Measurements from ENCODE around the gene STK32B.

Gene STK32B

DNA sequence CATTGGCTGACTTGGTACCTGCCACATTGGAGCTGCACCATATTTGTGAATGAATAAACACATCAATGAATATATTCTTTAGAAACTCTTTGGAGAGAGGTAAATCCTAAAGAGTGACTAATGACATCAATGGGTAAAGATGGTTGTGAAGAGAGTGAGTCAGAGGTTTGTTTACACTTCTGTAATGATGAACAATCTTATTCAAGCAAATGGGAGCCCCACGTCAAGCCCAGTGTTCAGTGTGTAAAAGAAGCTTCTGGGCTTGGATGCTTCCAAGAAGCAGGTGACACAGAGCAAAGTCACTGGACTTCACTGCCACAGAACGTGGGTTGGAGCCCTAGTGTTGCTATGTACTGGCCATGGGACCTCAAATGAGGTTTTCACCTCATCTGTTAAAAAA is 319.0 kb downstream of the STK32B start:
- no peak for DNase-seq

DNA sequence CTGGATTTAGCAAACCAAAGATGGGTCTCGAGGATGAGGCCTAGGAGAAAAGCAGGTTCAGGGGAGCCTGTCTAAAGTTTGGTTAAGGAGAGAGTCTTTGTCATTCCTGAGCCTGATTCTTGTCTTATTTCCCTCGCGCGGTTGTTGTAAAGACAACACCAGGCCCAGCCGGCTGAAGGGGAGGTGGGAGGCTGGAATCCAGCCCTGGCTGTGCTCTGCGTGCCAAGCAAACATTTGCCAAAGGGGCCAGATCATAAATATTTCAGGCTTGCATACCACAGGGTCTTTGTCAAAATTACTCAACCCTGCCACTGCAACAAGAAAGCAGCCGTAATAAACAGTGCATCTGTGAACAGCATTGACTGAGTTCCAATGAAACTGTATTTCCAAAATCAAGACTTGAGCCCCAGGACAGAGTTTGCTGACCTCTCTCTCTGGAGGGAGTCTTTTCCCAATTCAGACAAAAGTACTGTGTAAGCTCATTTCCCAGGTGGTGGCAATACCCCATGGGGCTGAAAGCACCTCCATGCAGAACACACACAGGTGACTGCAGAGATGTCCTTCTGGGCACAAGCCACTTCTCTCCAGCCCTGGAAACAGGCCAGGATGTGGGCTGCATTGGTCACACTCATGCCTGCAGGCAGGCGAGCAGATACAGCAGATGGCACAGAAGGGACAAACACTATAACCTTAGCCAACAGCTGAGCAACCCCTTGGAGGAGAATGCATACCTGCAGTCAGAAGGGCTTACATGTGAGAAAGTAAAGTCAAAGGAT is 320.3 kb downstream of the STK32B start:
- no peak for DNase-seq

DNA sequence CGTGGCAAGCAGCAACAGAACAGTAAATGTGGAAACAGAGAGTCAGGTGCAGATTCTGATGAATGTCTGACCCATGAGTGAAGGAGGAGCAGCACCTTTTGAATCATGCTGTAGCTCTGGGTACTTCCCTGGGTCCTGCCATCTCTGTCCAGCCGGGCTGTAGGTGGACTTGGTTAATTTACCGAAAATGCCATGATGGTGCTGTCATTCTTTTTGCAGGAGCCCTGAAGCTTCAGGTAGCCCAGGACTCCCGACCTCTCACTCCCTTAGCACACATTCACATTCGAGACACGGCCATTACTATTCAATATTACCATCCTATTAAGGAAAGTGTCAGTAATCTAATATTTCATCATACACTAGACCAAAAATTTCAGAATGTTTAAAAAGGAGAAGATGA is 320.9 kb downstream of the STK32B start:
- DNase-seq = no peak

DNA sequence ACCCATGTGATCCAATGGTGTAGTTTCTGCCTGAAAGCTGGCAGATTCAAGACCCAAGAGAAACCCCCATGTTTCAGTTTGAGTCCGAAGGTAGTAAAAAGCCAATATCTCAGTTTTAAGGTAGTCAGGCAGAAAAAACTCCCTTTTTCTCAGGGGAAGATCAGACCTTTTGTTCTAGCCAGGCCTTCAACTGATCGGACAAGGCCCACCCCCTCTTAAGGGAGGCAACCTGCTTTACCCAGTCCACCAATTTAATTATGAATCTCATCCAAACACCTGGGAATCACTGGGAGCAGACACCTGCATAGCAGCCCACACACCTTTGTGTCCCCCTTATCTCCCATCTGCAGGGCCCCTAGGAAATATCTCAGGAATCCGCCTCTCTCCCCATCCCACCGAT is 322.0 kb downstream of the STK32B start:
- DNase-seq = no peak

- DNase-seq = no peak
Measured at GRCh38 chr4:5374592-5374991, 323.3 kb downstream of the STK32B start.

- DNase-seq = no peak
Measured at GRCh38 chr4:5374994-5375393, 323.7 kb downstream of the STK32B start.

DNA sequence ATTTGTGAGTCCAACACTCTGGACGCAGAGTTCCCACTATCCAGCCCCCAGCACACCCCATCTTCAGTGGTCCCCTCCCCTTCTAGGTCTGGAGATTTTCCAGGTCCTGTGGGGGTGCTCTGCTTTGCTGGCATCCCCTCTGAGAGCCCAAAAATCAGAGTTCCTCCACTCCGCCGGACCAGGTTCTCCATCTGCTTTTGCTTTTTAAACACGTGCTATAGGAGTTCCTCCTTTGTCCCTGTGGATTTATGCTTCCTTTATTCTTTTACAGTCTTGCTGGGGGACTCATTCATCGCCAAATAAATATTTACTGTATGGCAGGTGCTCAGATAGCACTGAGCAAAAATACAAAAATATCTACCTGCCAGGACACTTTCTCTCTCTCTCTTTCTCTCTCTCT is 324.7 kb downstream of the STK32B start:
- DNase-seq = no peak

- peak; percentile 21 for DNase-seq
Measured at GRCh38 chr4:5378002-5378401, 326.7 kb downstream of the STK32B start.

DNA sequence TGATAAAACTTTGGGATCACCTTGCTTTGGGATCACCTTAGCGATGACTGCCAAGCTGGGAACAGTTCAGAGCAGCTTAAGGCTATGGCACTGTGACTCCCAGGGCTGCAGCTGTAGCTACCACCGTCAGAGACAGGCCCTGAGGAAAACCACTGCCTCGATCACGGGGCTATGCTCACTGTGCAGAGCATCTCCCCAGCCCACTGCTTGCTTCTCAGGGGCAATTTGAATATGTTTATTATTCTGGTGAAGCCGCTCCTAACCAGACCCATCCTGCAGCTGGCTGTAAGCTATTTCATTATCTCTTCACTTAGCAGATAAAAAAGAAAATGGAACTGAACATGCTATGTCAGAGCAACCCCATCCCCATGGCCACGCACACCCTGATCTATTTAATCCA is 328.6 kb downstream of the STK32B start:
- no peak for DNase-seq

DNA sequence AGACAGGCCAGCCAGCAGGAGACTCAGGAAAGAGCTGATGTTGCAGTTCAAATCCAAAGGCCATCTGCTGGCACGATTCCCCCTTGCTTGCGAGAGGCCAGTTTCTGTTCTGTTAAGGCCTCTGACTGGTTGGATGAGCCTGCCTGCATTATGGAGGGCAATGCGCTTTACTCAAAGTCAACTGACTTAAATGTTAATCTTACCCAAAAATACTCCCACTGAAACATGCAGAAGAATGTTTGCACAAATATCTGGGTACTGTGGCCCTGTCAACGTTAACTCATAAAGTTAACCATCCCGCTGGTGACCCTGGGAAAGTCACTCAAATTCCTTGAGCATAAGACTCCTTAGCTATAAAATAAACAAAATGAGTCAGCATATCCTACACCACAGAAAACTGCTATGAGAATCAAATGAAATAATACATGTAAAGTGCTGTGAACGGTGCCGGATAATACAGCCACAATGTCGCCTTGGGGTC is 330.7 kb downstream of the STK32B start:
- no peak for DNase-seq

GRCh38 chr4:5383191-5383980 is 332.1 kb downstream of the STK32B start:
- DNase-seq = no peak

- DNase-seq = no peak
Measured at GRCh38 chr4:5385741-5386311, 334.5 kb downstream of the STK32B start.

DNA sequence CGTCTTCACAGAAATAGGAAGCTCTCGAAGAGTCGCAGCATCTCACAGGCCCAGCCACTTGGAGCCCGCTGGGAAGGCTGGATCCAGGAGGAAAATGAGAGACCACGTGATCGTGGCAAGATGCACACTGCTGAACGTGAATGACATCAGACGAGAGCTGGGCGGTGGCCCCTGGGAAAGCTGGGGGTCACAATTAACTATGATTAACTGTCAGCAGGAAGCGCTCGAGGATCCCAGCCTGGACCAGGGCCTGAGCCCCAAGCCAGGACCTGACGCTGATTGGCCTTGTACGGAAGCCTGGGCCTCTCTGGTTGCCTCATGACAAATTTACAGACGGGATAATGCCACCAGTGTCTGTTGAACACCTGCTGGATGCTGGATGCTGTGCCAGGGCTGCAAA is 335.6 kb downstream of the STK32B start:
- DNase-seq = no peak

DNA sequence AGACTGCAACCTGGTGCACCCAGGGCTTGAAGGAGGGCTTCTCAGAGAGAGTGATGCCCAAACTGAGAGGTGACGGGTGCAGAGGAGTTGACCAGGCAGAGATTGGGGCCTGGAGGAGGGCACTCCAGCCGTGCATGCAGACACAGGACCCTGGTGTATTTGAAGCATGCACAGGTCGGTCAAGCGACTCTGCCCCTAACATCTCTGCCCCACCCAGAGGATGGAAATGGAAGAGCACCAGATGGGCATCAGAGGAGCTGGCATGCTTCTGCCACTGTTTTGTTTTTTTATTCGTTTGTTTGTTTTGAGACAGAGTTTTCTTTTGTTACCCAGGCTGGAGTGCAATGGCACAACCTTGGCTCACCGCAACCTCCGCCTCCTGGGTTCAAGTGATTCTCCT is 336.2 kb downstream of the STK32B start:
- DNase-seq = no peak

DNA sequence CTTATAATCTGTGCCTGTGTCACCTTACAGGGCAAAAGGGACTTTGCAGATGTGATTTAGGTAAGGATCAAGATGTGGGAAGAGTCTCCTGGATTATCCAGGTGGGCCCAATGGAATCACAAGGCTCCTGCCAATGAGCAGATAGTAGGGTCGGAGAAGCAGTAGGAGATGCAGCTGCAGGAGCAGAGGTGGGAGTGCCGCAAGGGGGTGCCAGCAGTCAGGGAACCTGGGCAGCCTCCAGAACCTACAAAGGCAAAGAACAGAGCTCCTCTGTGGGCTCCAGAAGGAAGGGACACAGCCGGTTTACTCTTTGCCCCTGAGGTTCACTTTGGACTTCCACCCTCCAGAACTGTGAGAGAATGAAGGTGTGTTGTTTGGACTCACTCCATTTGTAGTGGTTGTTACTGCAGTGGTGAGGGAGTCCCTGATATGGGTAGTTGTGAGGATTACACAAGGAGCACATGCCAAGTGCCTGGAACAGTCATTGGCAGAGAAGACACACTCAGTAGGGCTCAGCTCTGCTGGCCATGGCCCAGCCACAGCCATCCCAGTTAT is 338.6 kb downstream of the STK32B start:
- DNase-seq = no peak

DNA sequence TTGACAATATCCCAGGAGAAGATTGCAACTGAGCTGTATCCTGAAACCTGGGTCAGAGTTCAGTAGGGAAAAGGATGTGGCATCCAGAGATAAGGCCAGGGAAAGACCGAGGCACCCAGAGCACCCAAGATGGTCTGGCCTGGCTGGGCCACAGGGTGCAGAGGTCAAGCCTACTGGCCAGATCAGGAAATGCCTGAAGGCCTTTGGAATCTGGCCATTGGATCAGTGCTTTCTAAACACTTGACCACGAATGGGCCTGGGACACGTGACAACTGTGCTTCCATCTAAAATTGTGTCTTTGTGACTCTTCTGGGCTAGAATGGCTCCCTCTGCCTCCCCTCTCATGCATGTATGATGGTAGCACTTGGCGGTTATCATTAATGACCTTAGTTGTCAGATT is 340.2 kb downstream of the STK32B start:
- no peak for DNase-seq

DNA sequence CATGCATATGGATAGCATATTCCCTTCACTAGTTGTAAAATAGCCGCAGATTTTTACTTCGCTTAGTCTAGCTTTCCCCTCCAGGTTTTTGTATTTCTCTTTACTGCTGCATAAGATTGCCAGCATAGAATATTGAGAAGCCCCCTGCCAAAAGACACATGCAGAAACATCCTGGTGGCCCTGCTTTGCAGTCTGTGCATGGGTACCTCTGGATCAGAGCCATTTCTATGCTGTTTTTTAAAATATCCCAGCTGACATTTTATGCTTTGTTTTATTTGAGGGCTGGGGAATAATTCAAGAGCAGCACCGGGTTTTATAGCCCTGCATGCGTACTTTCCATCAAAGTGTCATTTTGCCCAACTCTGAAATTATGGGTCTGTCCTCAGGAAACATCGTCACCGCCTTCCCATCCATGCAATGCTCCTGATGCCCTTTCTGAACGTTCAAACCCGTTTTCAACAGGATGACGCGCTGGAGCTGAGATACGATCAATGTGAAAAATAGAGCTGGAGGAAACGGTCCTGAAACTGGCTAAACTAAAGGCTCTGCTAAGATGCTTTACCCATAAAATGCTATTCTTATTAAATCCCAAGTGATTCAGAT is 342.7 kb downstream of the STK32B start:
- DNase-seq = no peak

DNA sequence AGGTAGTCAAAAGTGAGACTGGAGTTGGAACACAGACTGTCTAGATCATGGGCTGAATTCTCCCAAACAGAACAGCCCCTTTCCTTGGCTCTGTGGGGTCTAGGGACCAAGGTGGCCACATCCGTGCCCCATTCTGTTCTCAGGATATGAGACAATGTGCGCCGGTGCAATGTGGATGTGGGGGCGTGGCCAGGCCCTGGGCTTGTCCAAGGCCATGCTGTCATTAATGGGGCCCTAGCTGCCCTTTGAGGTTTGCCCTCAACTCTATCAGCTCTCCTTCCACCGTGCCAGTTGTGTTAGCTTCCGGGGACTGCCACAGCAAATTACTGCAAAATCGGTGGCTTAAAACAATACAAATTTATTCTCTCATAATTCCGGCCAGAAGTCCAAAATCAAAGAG is 344.5 kb downstream of the STK32B start:
- DNase-seq = no peak

DNA sequence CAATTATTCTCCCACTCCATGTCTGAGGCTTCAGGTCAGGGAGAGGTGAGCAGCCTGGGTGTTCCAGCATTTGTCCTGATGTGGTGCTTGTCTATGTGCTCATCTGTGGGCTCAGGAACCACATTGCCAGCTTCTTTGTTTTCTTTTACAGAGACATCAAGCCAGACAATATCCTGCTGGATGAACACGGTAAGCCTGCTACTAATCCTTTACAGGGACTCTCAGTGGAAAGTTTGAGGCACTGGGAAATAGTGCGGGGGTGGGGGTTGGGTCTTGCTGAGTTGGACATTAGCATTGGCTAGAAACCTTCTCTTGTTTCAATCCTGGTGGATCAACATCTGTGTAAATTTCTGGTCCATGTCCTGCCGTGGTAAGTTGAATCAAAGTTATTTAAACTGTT is 346.8 kb downstream of the STK32B start:
- DNase-seq = no peak

DNA sequence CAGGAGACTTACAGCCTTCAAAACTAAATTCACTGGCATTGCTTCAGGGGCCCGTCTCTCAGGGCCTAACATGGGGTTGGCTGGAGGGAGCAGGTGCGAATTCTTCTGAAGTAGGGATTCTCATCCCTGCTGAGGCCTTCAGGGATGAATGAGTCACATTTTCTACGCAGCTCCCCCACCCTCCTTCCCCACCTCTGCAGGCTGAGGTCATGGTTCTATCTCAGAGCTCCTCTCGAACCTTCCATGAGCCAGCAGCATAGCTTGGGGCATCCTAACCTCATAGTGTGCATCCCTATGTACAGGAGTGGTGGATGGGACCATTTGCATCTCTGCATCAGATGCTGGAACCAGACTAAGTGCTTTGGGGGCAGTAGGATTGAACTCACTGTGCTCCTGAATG is 347.8 kb downstream of the STK32B start:
- DNase-seq = no peak

DNA sequence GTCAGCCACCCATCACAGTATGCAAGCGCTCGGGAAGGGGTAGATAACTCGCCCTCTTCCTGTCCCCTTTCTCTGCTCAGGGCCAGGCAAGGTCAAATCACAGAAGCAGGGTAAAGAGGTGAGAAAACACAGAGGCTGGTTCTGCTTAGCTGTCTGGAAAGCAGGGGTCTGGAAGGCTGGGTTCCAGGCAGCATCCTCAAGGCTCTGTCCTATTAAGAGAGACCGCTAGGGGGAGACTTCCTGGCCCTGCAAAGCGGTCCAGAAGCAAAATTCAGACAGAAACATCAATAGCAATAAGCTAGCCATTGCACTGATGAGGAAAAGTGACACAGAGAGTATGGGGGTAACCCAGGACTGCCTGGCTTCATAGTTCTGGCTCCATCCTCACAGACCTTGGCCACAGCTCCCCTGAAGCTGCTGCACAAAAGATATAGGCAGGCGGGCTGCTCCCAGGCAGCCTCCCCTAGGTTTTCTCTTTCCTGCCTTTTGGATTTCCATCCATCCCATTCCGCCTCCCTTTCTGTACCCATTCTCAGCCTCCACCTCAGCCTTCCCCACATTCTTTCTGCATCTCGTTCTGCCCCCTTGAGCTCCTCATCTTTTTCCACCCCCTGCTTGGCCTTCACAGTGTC is 348.6 kb downstream of the STK32B start:
- peak; percentile 4 for DNase-seq

- DNase-seq = no peak
Measured at GRCh38 chr4:5403746-5404497, 352.6 kb downstream of the STK32B start.
